ENCODE results near the gene TOM1L1.

- no peak for TF ChIP-seq CTCF (IDR thresholded peaks at IDR 0.05; ENCODE audit: low read depth, low read length)
- TF ChIP-seq EZH2phosphoT487 (IDR thresholded peaks at IDR 0.05; ENCODE audit: low read depth): no peak
Measured at GRCh38 chr17:54951286-54951685, 50.6 kb downstream of the TOM1L1 start.
